Eye (tissue), 1 donor: ENCODE measurements around the gene MTSS2.
A peak's percentile ranks its signal among the peaks of the same experiment; 100 is the strongest.

Experiments
- DNase-seq: peaks from one replicate; pipeline ENCODE4 v3.0.0-alpha.2; 2015

The MTSS2 gene

DNA sequence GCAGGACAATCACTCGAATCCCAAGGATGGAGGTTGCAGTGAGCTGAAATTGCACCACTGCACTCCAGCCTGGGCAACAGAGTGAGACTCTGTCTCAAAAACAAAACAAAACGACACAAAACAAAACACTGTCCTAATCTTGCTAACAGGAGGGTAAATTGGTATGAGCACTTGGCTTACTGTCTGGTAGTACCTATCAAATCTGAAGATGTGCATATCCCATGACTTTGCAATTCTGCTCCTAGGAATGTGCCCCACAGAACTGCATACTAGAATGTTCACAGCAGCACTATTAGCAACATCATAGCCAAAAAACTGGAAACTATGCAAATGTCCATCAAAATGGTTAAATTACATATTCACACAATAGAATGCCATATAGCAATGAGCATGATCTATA is 15.7 kb downstream of the MTSS2 start:
- no peak for DNase-seq

GRCh38 chr16:70665806-70666735 is 19.8 kb downstream of the MTSS2 start:
- DNase-seq, result no peak

- no peak for DNase-seq
These were observed 20.6 kb downstream of the MTSS2 start for GRCh38 chr16:70665113-70665694.

GRCh38 chr16:70664325-70665112 is 21.3 kb downstream of the MTSS2 start:
- DNase-seq, result no peak

GRCh38 chr16:70663524-70664324 is 22.1 kb downstream of the MTSS2 start:
- no peak for DNase-seq

- DNase-seq, result no peak
These were observed 22.8 kb downstream of the MTSS2 start for GRCh38 chr16:70662991-70663523.

DNA sequence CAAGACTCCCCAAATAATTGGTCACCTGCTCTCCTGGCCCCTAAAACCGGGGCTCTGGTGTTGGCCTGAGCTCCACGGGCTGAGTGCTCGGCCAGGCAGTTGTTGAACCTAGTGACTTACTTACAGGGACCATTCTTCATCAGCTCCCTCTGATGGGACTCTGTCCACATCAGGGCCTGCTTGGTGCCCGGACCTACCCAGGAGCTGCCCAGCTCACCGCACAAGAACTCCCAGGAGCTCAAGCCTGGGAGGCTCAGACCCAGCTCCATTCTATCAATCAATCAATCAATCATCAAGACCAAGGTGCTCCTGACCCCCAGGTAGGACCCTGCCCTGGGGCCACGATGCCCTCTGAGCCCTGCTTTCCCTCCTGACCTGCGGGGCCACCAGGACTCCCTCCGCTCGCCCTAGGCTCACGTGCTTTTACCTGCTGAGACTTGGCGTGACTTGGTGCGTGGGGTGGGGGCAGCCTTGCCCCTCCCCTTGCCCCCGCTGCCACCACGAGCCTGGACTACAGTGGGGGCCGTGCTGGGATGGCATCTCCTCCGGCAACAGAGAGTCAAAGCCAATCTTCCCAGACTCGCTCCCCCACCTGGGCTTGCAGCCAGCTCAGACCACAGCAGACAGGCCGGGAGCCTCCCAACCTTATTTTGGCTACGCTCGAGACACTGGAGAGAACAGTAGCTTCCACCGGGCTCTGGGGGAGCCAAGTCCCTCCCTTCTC is 23.8 kb downstream of the MTSS2 start:
- no peak for DNase-seq

DNA sequence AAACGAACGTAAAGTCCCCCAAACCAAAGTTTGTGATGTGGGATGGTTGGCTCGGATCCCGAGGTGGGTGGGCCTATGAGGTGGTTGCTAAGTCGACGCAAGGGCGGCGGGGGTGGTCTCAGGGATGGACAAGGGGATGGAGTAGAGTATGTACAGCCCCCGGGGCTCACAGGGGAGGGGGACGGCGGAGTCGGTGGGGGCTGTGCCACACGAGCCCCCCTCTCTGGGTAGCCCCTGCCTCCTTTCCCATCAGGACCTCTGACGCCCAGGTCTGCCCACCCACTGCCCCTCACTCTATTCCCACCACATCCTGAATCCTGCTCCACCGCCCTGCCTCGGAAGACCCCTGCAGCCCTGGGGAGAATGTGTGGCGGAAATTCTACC is 24.3 kb downstream of the MTSS2 start:
- DNase-seq, result no peak

DNA sequence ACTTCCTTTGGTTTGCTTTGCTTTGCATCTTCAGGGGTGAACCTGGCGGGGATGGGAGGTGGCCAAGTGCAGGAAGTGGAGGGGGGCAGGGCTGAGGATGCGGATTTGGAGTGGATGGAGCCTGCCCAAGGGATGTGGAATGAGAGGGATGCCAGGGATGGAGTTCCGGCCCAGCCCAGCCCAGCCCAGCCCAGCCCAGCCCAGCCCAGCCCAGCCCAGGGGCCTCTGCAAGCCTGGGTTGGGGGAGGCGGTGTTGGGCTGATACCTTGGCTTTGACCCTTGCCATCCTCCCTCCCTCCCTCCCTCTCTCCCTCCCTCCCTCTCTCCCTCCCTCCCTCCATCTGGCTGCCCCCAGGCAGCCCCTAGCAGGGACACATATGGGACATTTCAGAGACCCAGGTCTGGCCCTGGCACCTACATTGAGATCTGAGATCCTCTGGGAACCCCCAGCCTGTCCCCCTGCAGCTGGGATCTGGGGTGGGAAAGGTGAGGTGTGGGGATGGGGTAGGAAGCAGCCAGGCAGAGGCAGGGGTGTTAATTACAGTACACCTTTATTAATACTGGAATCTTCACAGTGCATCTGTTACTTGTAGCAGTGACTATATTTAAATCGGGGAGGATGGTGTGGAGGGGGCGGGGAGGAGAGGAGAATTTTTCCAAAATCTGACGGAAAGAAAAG is 25.0 kb downstream of the MTSS2 start:
- no peak for DNase-seq

- DNase-seq, result no peak
These were observed 25.7 kb downstream of the MTSS2 start for GRCh38 chr16:70659953-70660671.

GRCh38 chr16:70659546-70659945 is 26.3 kb downstream of the MTSS2 start:
- no peak for DNase-seq

GRCh38 chr16:70658921-70659320 is 26.9 kb downstream of the MTSS2 start:
- no peak for DNase-seq

GRCh38 chr16:70657956-70658355 is 27.9 kb downstream of the MTSS2 start:
- no peak for DNase-seq

- no peak for DNase-seq
These were observed 29.1 kb downstream of the MTSS2 start for GRCh38 chr16:70656712-70657263.

GRCh38 chr16:70656065-70656711 is 29.7 kb downstream of the MTSS2 start:
- DNase-seq, result no peak

- DNase-seq, result peak; percentile 98
These were observed 31.8 kb downstream of the MTSS2 start for GRCh38 chr16:70653809-70654771.

- no peak for DNase-seq
These were observed 32.4 kb downstream of the MTSS2 start for GRCh38 chr16:70653406-70653805.

- no peak for DNase-seq
These were observed 33.5 kb downstream of the MTSS2 start for GRCh38 chr16:70652322-70652721.
